ENCODE data around the gene BIN1. TPM values are rescaled to one million over a fixed set of nuclear protein-coding genes. Genes with fewer than 3 reads are reported as not detected.

Gene BIN1
- total RNA-seq, 1 donor from 2014 or later: 47.7 TPM

GRCh38 chr2:127078028-127078427 is 28.9 kb downstream of the BIN1 start:
- no peak for DNase-seq (ENCODE audit: low spot score)

- DNase-seq (ENCODE audit: low spot score): no peak
Measured at GRCh38 chr2:127076924-127077323, 30.0 kb downstream of the BIN1 start.

GRCh38 chr2:127076290-127076689 is 30.7 kb downstream of the BIN1 start:
- DNase-seq (ENCODE audit: low spot score): no peak

- no peak for DNase-seq (ENCODE audit: low spot score)
Measured at GRCh38 chr2:127075821-127076220, 31.1 kb downstream of the BIN1 start.

GRCh38 chr2:127074936-127075335 is 32.0 kb downstream of the BIN1 start:
- no peak for DNase-seq (ENCODE audit: low spot score)

- DNase-seq (ENCODE audit: low spot score): no peak
Measured at GRCh38 chr2:127074358-127074757, 32.6 kb downstream of the BIN1 start.

GRCh38 chr2:127072970-127073369 is 34.0 kb downstream of the BIN1 start:
- DNase-seq (ENCODE audit: low spot score): peak; percentile 59

GRCh38 chr2:127072396-127072795 is 34.6 kb downstream of the BIN1 start:
- DNase-seq (ENCODE audit: low spot score): no peak

- DNase-seq (ENCODE audit: low spot score): no peak
Measured at GRCh38 chr2:127071901-127072328, 35.0 kb downstream of the BIN1 start.

GRCh38 chr2:127070221-127070620 is 36.7 kb downstream of the BIN1 start:
- DNase-seq (ENCODE audit: low spot score): no peak

- no peak for DNase-seq (ENCODE audit: low spot score)
Measured at GRCh38 chr2:127069536-127069935, 37.4 kb downstream of the BIN1 start.

- no peak for DNase-seq (ENCODE audit: low spot score)
Measured at GRCh38 chr2:127069003-127069402, 38.0 kb downstream of the BIN1 start.

GRCh38 chr2:127068351-127068741 is 38.6 kb downstream of the BIN1 start:
- no peak for DNase-seq (ENCODE audit: low spot score)

- DNase-seq (ENCODE audit: low spot score): peak; percentile 67
Measured at GRCh38 chr2:127067620-127068350, 39.2 kb downstream of the BIN1 start.

GRCh38 chr2:127066942-127067341 is 40.0 kb downstream of the BIN1 start:
- DNase-seq (ENCODE audit: low spot score): no peak

GRCh38 chr2:127065940-127066318 is 41.0 kb downstream of the BIN1 start:
- DNase-seq (ENCODE audit: low spot score): no peak

GRCh38 chr2:127065299-127065939 is 41.5 kb downstream of the BIN1 start:
- DNase-seq (ENCODE audit: low spot score): no peak

GRCh38 chr2:127064642-127065250 is 42.2 kb downstream of the BIN1 start:
- DNase-seq (ENCODE audit: low spot score): peak; percentile 95

GRCh38 chr2:127063701-127064590 is 43.0 kb downstream of the BIN1 start:
- DNase-seq (ENCODE audit: low spot score): no peak

GRCh38 chr2:127061375-127062273 is 45.3 kb downstream of the BIN1 start:
- DNase-seq (ENCODE audit: low spot score): peak; percentile 67

Data from umbilical cord (tissue), 2 donors.